ENCODE results near the gene CNTN4. TPM values are rescaled to one million over a fixed set of nuclear protein-coding genes. Genes with fewer than 3 reads are reported as not detected.
A peak's percentile ranks its signal among the peaks of the same experiment; 100 is the strongest.

CNTN4 gene
- total RNA-seq, 8 experiments from 2014 or later = 0.31 to 27.6 (median 15.8) TPM

DNA sequence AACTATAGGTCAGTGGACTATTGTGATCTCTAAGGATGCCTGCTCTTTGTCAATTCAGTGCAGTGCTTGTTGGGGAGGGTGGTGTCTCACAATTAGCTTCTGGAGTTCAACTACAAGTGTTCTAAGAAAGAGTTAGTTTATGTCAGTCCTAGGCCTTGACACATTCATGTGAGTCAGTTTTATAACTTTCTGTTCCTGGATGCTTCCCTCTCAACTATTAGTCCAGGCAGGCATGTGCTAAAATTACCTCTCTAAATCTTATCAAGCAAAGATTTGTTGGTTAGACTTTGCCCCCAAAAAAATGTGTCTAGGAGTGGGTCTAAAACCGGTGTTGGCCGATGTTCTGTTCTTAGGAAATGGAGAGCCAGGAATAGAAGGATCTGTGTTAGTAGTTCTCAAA is 633.2 kb downstream of the CNTN4 start:
- Histone ChIP-seq H3K4me1 (replicated peaks in 1 of 2) (peaks cover 13 to 17% of the 10 kb centered on the region in 2 donors), H3K4me3 (no peak overlapping the region), H3K27ac (no peak overlapping the region)
- no peak for ATAC-seq (replicated peaks in 6 of 8)
- in situ Hi-C loops (cut with MboI; ENCODE audit: low pct_unique_long_range_greater_than_20kb in 2 of 9, low sequenced_read_pairs in 9 of 9, unreplicated experiment in 9 of 9) = no loop called here
- 6 to 100% (median 93%) methylated on average over 1 to 2 of the region's 2 CpGs; no CpG with 5 or more reads in 5 of the 10 experiments for WGBS, 10 experiments

DNA sequence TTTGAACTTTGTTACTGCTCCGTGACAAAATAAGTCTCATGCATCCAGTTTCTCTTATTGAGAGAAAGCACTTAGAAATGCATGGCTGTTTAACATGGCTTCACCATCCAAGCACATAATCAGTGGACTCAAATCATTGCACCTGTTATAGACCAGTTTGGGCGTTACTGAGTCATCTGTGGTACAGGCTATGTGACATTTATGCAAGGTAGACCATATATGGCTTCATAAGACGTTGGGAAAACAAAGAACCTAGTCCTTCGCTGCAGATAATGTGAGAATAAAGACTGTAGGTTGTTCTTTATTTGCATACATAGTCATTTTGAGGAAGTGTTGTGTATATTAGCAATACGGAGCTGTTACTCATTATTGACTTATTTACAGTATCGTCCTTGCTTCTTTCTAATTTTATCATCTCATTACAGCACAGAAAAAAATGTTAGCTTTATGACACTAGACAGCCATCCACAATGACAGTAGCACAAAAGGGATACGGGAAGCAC is 636.8 kb downstream of the CNTN4 start:
- WGBS, 10 experiments = 8 to 100% (median 49%) methylated on average over 2 to 7 of the region's 7 CpGs
- no peaks in the 10 kb centered on the region for H3K4me1 ChIP-seq (replicated peaks in 1 of 2)
- in situ Hi-C loops (cut with MboI; ENCODE audit: low pct_unique_long_range_greater_than_20kb in 2 of 9, low sequenced_read_pairs in 9 of 9, unreplicated experiment in 9 of 9) = no loop called here
- H3K27ac ChIP-seq = no peak overlapping the region
- no peak for ATAC-seq (replicated peaks in 6 of 8)
- H3K4me3 ChIP-seq = no peak overlapping the region

DNA sequence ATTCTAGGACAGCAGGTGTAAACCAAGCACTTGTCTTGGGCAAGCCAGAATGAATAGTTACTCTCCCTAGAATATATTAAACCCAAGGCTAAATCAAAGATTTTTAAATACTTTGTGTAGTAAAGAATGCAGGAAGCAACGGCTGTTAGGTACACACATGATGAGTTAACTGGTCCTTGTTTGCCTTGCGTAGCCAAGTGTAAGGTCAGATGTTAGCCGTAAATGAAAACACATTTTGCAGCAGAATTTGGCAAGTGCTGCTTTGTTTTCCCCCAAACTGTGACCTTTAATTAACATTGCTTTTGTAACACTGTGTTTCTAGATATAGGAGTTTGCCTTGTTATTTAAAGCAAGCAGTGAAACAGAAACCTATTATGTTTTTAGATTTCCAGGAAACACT is 642.9 kb downstream of the CNTN4 start:
- no peak overlapping the region for H3K27ac ChIP-seq
- peak in 1 of 8 experiments; percentile 21 for ATAC-seq (replicated peaks in 6 of 8)
- WGBS, 10 experiments = 0 to 40% (median 25%) methylated on average over 2 to 3 of the region's 3 CpGs; no CpG with 5 or more reads in 2 of the 10 experiments
- no peak overlapping the region for H3K4me3 ChIP-seq
- in situ Hi-C loops (cut with MboI; ENCODE audit: low pct_unique_long_range_greater_than_20kb in 2 of 9, low sequenced_read_pairs in 9 of 9, unreplicated experiment in 9 of 9) = no loop called here
- H3K4me1 ChIP-seq (replicated peaks in 1 of 2) = peaks cover 19 to 26% of the 10 kb centered on the region in 2 donors

GRCh38 chr3:2765002-2765579 is 666.4 kb downstream of the CNTN4 start:
- ATAC-seq (replicated peaks in 6 of 8) = peak in 6 of 8 experiments; percentile 46 to 79 (median 58)
- 3 to 46% (median 35%) methylated on average over 2 to 8 of the region's 9 CpGs for WGBS, 10 experiments
- Histone ChIP-seq H3K27ac (no peak overlapping the region), H3K4me1 (replicated peaks in 1 of 2) (peaks cover 4 to 6% of the 10 kb centered on the region in 2 donors), H3K4me3 (no peak overlapping the region)
- in situ Hi-C loops (cut with MboI; ENCODE audit: low pct_unique_long_range_greater_than_20kb in 2 of 9, low sequenced_read_pairs in 9 of 9, unreplicated experiment in 9 of 9) = no loop called here

DNA sequence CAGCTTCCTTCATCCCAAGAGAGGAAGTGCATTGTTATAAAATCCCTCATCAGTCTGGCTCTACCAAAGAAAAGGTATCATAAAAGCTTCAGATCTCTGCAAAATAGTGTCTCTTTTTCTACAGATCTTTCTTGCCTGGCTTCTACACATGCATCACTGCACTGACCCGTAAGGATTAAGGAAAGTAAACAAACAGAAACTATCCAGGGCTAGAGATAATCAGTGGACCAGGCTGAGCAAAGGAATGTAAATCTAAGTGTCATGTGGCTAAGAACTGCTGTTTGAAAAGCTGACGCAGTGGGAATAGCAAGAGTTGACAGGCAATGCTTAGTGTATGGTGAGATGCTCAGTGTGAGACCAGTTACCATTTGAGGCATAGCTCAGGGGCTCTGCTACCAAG is 671.8 kb downstream of the CNTN4 start:
- 0 to 20% (median 13%) methylated on average over 1 to 2 of the region's 2 CpGs; no CpG with 5 or more reads in 4 of the 10 experiments for WGBS, 10 experiments
- H3K4me1 ChIP-seq (replicated peaks in 1 of 2) = peaks cover 7 to 8% of the 10 kb centered on the region in 2 donors
- H3K27ac ChIP-seq = no peak overlapping the region
- in situ Hi-C loops (cut with MboI; ENCODE audit: low pct_unique_long_range_greater_than_20kb in 2 of 9, low sequenced_read_pairs in 9 of 9, unreplicated experiment in 9 of 9) = no loop called here
- H3K4me3 ChIP-seq = no peak overlapping the region
- ATAC-seq (replicated peaks in 6 of 8) = peak in 5 of 8 experiments; percentile 87 to 98 (median 94)

DNA sequence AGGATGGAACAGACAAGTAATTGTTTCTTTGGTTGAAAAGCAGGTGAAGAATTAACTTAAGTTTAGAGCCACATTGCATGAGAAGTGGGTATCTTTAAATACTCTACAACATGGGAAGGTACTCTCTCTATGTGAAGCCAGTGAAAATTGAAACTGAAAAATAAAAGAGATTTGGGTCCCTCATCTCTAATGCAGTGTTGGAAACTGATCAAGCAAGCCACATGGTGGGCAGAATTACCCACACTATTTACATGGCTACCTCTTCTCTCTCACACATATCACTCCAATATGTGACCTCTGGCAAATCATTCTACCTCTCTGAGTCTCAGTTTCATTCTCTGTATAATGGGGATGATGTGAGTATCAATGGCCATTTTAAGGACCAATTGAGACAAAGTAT is 672.5 kb downstream of the CNTN4 start:
- H3K4me1 ChIP-seq (replicated peaks in 1 of 2) = peaks cover 7 to 8% of the 10 kb centered on the region in 2 donors
- no peak overlapping the region for H3K27ac ChIP-seq
- ATAC-seq (replicated peaks in 6 of 8) = no peak
- in situ Hi-C loops (cut with MboI; ENCODE audit: low pct_unique_long_range_greater_than_20kb in 2 of 9, low sequenced_read_pairs in 9 of 9, unreplicated experiment in 9 of 9) = no loop called here
- H3K4me3 ChIP-seq = no peak overlapping the region

DNA sequence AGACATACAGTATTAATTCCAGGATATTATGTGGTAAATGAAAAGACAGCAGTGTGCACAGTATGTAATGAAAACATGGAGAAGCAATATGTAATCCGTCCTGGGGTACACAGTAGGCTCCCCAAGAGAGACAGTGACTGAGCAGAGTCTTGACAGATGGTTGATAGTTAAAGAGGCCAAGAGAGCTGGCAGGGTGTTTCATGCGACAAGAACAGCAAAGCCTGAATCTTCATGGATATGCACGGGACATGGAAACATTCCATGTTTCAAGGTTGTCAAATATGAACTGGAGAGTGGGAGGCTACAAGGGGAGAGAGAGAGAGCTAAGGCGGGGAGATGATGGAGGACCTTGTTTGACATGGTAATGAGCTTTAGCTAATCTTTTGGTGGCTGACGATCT is 673.1 kb downstream of the CNTN4 start:
- H3K27ac ChIP-seq = no peak overlapping the region
- WGBS, 10 experiments = 0 to 96% (median 68%) methylated on average over 1 to 5 of the region's 5 CpGs; no CpG with 5 or more reads in 1 of the 10 experiments
- peaks cover 7 to 8% of the 10 kb centered on the region in 2 donors for H3K4me1 ChIP-seq (replicated peaks in 1 of 2)
- in situ Hi-C loops (cut with MboI; ENCODE audit: low pct_unique_long_range_greater_than_20kb in 2 of 9, low sequenced_read_pairs in 9 of 9, unreplicated experiment in 9 of 9) = no loop called here
- ATAC-seq (replicated peaks in 6 of 8) = no peak
- no peak overlapping the region for H3K4me3 ChIP-seq

DNA sequence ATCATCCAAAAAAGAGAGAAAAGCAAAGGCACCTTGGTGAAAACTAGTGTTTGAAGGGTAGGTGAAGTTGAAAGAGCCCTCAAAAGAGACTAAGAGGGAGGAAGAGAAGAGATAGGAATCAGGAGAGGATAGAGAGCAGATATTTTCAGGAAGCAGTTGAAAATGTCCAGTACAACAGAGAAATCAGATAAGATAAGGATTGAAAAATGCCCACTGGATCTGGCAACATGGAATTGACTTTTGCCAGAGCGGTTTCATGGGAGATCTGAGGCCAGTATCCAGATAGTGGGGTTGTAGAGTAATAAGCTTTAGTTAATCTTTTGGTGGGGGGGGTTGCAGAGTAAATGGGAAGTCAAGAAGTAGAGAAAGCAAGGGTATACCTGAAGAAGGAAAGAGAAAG is 674.1 kb downstream of the CNTN4 start:
- in situ Hi-C loops (cut with MboI; ENCODE audit: low pct_unique_long_range_greater_than_20kb in 2 of 9, low sequenced_read_pairs in 9 of 9, unreplicated experiment in 9 of 9) = no loop called here
- Histone ChIP-seq H3K4me3 (no peak overlapping the region), H3K27ac (no peak overlapping the region), H3K4me1 (replicated peaks in 1 of 2) (peaks cover 7% of the 10 kb centered on the region in 2 donors)
- 0 to 100% (median 85%) methylated on average over 1 of the region's 1 CpG; no CpG with 5 or more reads in 3 of the 10 experiments for WGBS, 10 experiments
- no peak for ATAC-seq (replicated peaks in 6 of 8)

GRCh38 chr3:2774481-2775249 is 676.0 kb downstream of the CNTN4 start:
- peaks cover 4 to 7% of the 10 kb centered on the region in 2 donors for H3K4me1 ChIP-seq (replicated peaks in 1 of 2)
- no peak overlapping the region for H3K4me3 ChIP-seq
- 2 to 100% (median 69%) methylated on average over 1 to 5 of the region's 5 CpGs; no CpG with 5 or more reads in 2 of the 10 experiments for WGBS, 10 experiments
- in situ Hi-C loops (cut with MboI; ENCODE audit: low pct_unique_long_range_greater_than_20kb in 2 of 9, low sequenced_read_pairs in 9 of 9, unreplicated experiment in 9 of 9) = no loop called here
- H3K27ac ChIP-seq = no peak overlapping the region
- ATAC-seq (replicated peaks in 6 of 8) = peak in 3 of 8 experiments; percentile 35 to 54 (median 44)

- H3K4me1 ChIP-seq (replicated peaks in 1 of 2) = no peaks in the 10 kb centered on the region
- WGBS, 10 experiments = 0 to 54% (median 40%) methylated on average over 1 to 2 of the region's 2 CpGs; no CpG with 5 or more reads in 1 of the 10 experiments
- in situ Hi-C loops (cut with MboI; ENCODE audit: low pct_unique_long_range_greater_than_20kb in 2 of 9, low sequenced_read_pairs in 9 of 9, unreplicated experiment in 9 of 9) = no loop called here
- no peak overlapping the region for H3K4me3 ChIP-seq
- ATAC-seq (replicated peaks in 6 of 8) = no peak
- no peak overlapping the region for H3K27ac ChIP-seq
These were observed 684.6 kb downstream of the CNTN4 start for GRCh38 chr3:2783261-2783660.

- no peak overlapping the region for H3K27ac ChIP-seq
These were observed 686.0 kb downstream of the CNTN4 start for GRCh38 chr3:2784627-2785026.

DNA sequence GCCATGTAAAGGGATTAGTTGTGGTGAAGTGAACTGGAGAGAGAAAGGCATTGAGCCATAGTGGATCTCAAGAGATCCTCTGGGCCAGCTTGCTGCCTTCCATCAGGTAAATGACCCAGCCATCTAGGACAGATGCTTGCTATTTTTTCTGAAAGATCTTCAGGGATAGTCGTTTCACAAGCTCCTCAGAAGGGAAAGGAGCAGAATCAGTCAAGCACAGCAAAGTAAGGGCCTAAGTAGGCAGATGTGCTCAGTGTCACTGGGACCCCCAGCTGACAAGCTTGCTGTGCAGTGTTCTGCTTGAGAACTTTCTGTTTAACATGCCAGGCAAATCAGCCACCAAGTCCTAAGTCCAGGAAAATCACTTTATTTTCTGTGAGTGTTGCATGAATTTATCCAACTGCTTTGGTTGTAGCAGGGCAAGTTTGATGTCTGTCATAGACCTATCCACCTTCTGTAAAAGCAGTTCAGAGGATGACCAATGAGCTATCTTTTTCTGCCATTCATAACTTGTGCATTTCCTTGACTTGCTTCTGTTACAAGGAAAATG is 691.7 kb downstream of the CNTN4 start:
- no peak for ATAC-seq (replicated peaks in 6 of 8)
- WGBS, 10 experiments = 33 to 67% (median 50%) methylated on average over 1 of the region's 1 CpG; no CpG with 5 or more reads in 7 of the 10 experiments
- Histone ChIP-seq H3K4me3 (no peak overlapping the region), H3K27ac (no peak overlapping the region), H3K4me1 (replicated peaks in 1 of 2) (peaks cover 0 to 5% of the 10 kb centered on the region in 2 donors)
- in situ Hi-C loops (cut with MboI; ENCODE audit: low pct_unique_long_range_greater_than_20kb in 2 of 9, low sequenced_read_pairs in 9 of 9, unreplicated experiment in 9 of 9) = no loop called here

More at GRCh38 chr3:2784627-2785026, 686.0 kb downstream of the CNTN4 start:
- whole genome bisulfite sequencing, 10 experiments = 25 to 100% (median 63%) methylated on average over 1 to 2 of the region's 2 CpGs; no CpG with 5 or more reads in 2 of the 10 experiments
- in situ Hi-C loops (cut with MboI; ENCODE audit: low pct_unique_long_range_greater_than_20kb in 2 of 9, low sequenced_read_pairs in 9 of 9, unreplicated experiment in 9 of 9) = no loop called here
- no peak for ATAC-seq (replicated peaks in 6 of 8)
- H3K4me1 ChIP-seq (replicated peaks in 1 of 2) = no peaks in the 10 kb centered on the region
- H3K4me3 ChIP-seq = no peak overlapping the region

- H3K4me1 ChIP-seq (replicated peaks in 1 of 2) = peaks cover 0 to 5% of the 10 kb centered on the region in 2 donors
- in situ Hi-C loops (cut with MboI; ENCODE audit: low pct_unique_long_range_greater_than_20kb in 2 of 9, low sequenced_read_pairs in 9 of 9, unreplicated experiment in 9 of 9) = no loop called here
- 0 to 85% (median 71%) methylated on average over 1 of the region's 1 CpG; no CpG with 5 or more reads in 5 of the 10 experiments for WGBS, 10 experiments
These were observed 693.8 kb downstream of the CNTN4 start for GRCh38 chr3:2792432-2792831.

More at GRCh38 chr3:2792432-2792831, 693.8 kb downstream of the CNTN4 start:
- Histone ChIP-seq H3K27ac (no peak overlapping the region), H3K4me3 (no peak overlapping the region)
- no peak for ATAC-seq (replicated peaks in 6 of 8)
